ENCODE measurements around the gene NCAPG2. TPM values are rescaled to one million over a fixed set of nuclear protein-coding genes. Genes with fewer than 3 reads are reported as not detected.

Gene NCAPG2
- total RNA-seq (10 to 100 TPM in 1 of 5 experiments, 1 to 10 TPM in 4; 6.0 to 88.7 (median 8.8) TPM), polyA plus RNA-seq (1 to 10 TPM; 1.3 to 2.4 TPM), total RNA-seq (12.9 reads per million, percentile 41 among the genes with 10 or more reads in this experiment)

- H3K36me3 Mint-ChIP-seq: peaks cover 0 to 31% (median 0%) of the 10 kb centered on the region in 5 donors
Measured at GRCh38 chr7:158704524-158705233, at the start of gene NCAPG2. NCAPG2 (minus strand) TSS chr7:158704804; CDS start chr7:158701899, 2,905 bp downstream.

DNA sequence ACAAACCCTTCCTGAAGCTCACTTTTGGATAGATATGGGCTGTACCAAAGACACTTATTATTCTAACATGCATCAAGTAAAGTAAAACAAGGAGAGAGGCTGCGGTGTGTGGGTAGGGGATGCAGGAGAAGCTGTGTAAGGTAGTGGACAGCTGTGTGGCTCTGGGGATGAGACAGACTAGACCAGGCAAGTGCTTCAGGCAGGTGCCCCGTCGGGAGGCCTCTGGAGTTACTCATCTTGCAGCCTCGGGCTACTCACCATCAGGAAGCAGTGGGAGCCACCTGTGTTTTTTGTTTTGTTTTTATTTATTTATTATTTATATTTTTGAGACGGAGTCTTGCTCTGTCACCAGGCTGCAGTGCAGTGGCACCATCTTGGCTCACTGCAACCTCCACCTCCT is 49.3 kb upstream of the NCAPG2 start:
- H3K4me1 ChIP-seq (ENCODE audit: control insufficient read depth in 2 of 2, insufficient read depth in 2 of 2, low read length in 2 of 2): no peaks in the 10 kb centered on the region
- H3K36me3 ChIP-seq (ENCODE audit: control insufficient read depth in 2 of 3, insufficient read depth in 3 of 3, low read length in 3 of 3): peaks cover 4 to 72% (median 11%) of the 10 kb centered on the region in 3 experiments
- Mint-ChIP-seq H3K4me1 (peaks cover 0 to 9% (median 0%) of the 10 kb centered on the region in 7 donors), H3K36me3 (peaks cover 5 to 52% (median 29%) of the 10 kb centered on the region in 5 donors), H3K9me3 (no peaks in the 10 kb centered on the region), H3K27me3 (no peaks in the 10 kb centered on the region), H3K4me3 (no peak overlapping the region), H3K27ac (peak overlapping the region in 3 of 9 donors; percentile 4 to 72 (median 67))
- H3K27me3 ChIP-seq (ENCODE audit: control insufficient read depth in 2 of 2, insufficient read depth in 2 of 2, low read length in 2 of 2): no peaks in the 10 kb centered on the region
- H3K27ac ChIP-seq (ENCODE audit: low read depth, low read length): no peak overlapping the region
- H3K9me3 ChIP-seq (ENCODE audit: control insufficient read depth in 2 of 3, low read length in 3 of 3): no peaks in the 10 kb centered on the region
- intact Hi-C loops (cut with micrococcal nuclease): loop anchor here in 1 of 2 donors (5.0 kb wide), 1 partner anchor 47 kb away; no protein-coding TSS in a partner anchor
- CTCF ChIA-PET: no interaction called here
- ATAC-seq (no peak), DNase-seq (no peak)
- H3K4me3 ChIP-seq (ENCODE audit: low read length): no peak overlapping the region
- POLR2A ChIA-PET: interaction anchor here (1.2 kb wide), 1 partner anchor 72 kb away, joined by 3 read pairs; no protein-coding TSS in a partner anchor

More at GRCh38 chr7:158704524-158705233, at the start of gene NCAPG2:
- H3K4me3 ChIP-seq (ENCODE audit: low read length): peak within 1 kb of the TSS; percentile 88
- H3K27me3 ChIP-seq (ENCODE audit: control insufficient read depth in 2 of 2, insufficient read depth in 2 of 2, low read length in 2 of 2): no peaks in the 10 kb centered on the region
- ChIA-PET CTCF (interaction anchor here (0.8 to 1.2 kb wide), 2 partner anchors 8 to 272 kb away, joined by 4 to 9 read pairs; no protein-coding TSS in a partner anchor), POLR2A (interaction anchor here (0.6 to 2.6 kb wide), 10 partner anchors 11 to 272 kb away, joined by 3 to 11 read pairs (median 4); partner anchors contain the start of gene ESYT2)
- DNase-seq (peak; percentile 94 to 98 (median 97)), ATAC-seq (peak; percentile 99)
- no peaks in the 10 kb centered on the region for H3K9me3 ChIP-seq (ENCODE audit: control insufficient read depth in 2 of 3, low read length in 3 of 3)
- no peaks in the 10 kb centered on the region for H3K36me3 ChIP-seq (ENCODE audit: control insufficient read depth in 2 of 3, insufficient read depth in 3 of 3, low read length in 3 of 3)
- H3K27ac ChIP-seq (ENCODE audit: low read depth, low read length): peak within 1 kb of the TSS; percentile 82
- Mint-ChIP-seq H3K4me1 (peaks cover 11 to 45% (median 15%) of the 10 kb centered on the region in 7 donors), H3K4me3 (peak within 1 kb of the TSS; percentile 66 to 88 (median 85)), H3K27ac (peak within 1 kb of the TSS; percentile 46 to 91 (median 81)), H3K27me3 (no peaks in the 10 kb centered on the region), H3K9me3 (peaks cover 0 to 5% (median 0%) of the 10 kb centered on the region in 11 donors)
- H3K4me1 ChIP-seq (ENCODE audit: control insufficient read depth in 2 of 2, insufficient read depth in 2 of 2, low read length in 2 of 2): peaks cover 12 to 15% of the 10 kb centered on the region in 2 donors
- intact Hi-C loops (cut with micrococcal nuclease): loop anchor here (1.0 to 10.0 kb wide), 9 partner anchors 8 to 1810 kb away; partner anchors contain the start of genes DYNC2I1 (in 2 of the 2), ESYT2 (in 2 of the 2) and LMBR1 (in 1 of the 2)

DNA sequence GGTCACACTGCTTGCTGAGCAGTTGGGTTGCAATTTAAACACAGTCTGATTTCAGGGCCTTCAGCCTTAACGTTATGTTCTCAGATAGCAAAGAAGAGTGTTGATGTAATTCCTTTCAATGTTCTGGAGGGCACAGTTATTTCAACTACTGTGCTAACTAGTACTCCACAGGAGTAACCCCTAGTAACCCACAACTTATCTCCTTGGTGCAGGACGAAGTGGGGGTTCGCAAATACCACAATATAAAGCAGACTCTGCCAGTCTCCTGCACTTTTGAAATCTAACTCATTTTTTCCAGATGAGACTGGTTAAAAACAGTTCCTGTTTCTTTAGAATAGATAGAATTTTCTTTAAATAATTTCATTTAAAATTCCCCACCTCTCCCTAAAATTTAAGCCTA is 47.1 kb upstream of the NCAPG2 start:
- peak overlapping the region in 4 of 9 donors; percentile 38 to 49 (median 46) for H3K27ac Mint-ChIP-seq
- H3K27me3 Mint-ChIP-seq: no peaks in the 10 kb centered on the region
- no peaks in the 10 kb centered on the region for H3K9me3 Mint-ChIP-seq
- intact Hi-C loops (cut with micrococcal nuclease): loop anchor here in 1 of 2 donors (5.0 kb wide), 1 partner anchor 44 kb away; no protein-coding TSS in a partner anchor
- no peak for ATAC-seq
- peaks cover 4 to 74% (median 5%) of the 10 kb centered on the region in 3 experiments for H3K36me3 ChIP-seq (ENCODE audit: control insufficient read depth in 2 of 3, insufficient read depth in 3 of 3, low read length in 3 of 3)
- no peaks in the 10 kb centered on the region for H3K9me3 ChIP-seq (ENCODE audit: control insufficient read depth in 2 of 3, low read length in 3 of 3)
- no peak overlapping the region for H3K4me3 ChIP-seq (ENCODE audit: low read length)
- H3K27ac ChIP-seq (ENCODE audit: low read depth, low read length): no peak overlapping the region
- H3K4me1 ChIP-seq (ENCODE audit: control insufficient read depth in 2 of 2, insufficient read depth in 2 of 2, low read length in 2 of 2): no peaks in the 10 kb centered on the region
- peaks cover 8 to 43% (median 22%) of the 10 kb centered on the region in 5 donors for H3K36me3 Mint-ChIP-seq
- H3K4me1 Mint-ChIP-seq: peaks cover 0 to 2% (median 0%) of the 10 kb centered on the region in 7 donors
- no peak for DNase-seq
- POLR2A ChIA-PET: no interaction called here
- CTCF ChIA-PET: interaction anchor here (1.0 kb wide), 1 partner anchor 8 kb away, joined by 4 read pairs; no protein-coding TSS in a partner anchor
- no peaks in the 10 kb centered on the region for H3K27me3 ChIP-seq (ENCODE audit: control insufficient read depth in 2 of 2, insufficient read depth in 2 of 2, low read length in 2 of 2)
- H3K4me3 Mint-ChIP-seq: no peak overlapping the region

GRCh38 chr7:158751199-158751598 is 46.6 kb upstream of the NCAPG2 start:
- ChIA-PET CTCF (interaction anchor here (1.0 kb wide), 1 partner anchor 9 kb away, joined by 4 read pairs; no protein-coding TSS in a partner anchor), POLR2A (no interaction called here)
- Mint-ChIP-seq H3K9me3 (no peaks in the 10 kb centered on the region), H3K27ac (peak overlapping the region in 2 of 9 donors; percentile 45 to 48), H3K4me1 (peaks cover 0 to 2% (median 0%) of the 10 kb centered on the region in 7 donors), H3K4me3 (no peak overlapping the region), H3K36me3 (peaks cover 8 to 41% (median 22%) of the 10 kb centered on the region in 5 donors), H3K27me3 (no peaks in the 10 kb centered on the region)
- DNase-seq (no peak), ATAC-seq (no peak)
- Histone ChIP-seq H3K27ac (ENCODE audit: low read depth, low read length) (no peak overlapping the region), H3K36me3 (ENCODE audit: control insufficient read depth in 2 of 3, insufficient read depth in 3 of 3, low read length in 3 of 3) (peaks cover 4 to 74% (median 5%) of the 10 kb centered on the region in 3 experiments), H3K27me3 (ENCODE audit: control insufficient read depth in 2 of 2, insufficient read depth in 2 of 2, low read length in 2 of 2) (no peaks in the 10 kb centered on the region), H3K9me3 (ENCODE audit: control insufficient read depth in 2 of 3, low read length in 3 of 3) (no peaks in the 10 kb centered on the region), H3K4me1 (ENCODE audit: control insufficient read depth in 2 of 2, insufficient read depth in 2 of 2, low read length in 2 of 2) (no peaks in the 10 kb centered on the region), H3K4me3 (ENCODE audit: low read length) (no peak overlapping the region)
- intact Hi-C loops (cut with micrococcal nuclease): loop anchor here in 1 of 2 donors (5.0 kb wide), 1 partner anchor 44 kb away; no protein-coding TSS in a partner anchor

- Histone ChIP-seq H3K27ac (ENCODE audit: low read depth, low read length) (no peak overlapping the region), H3K4me3 (ENCODE audit: low read length) (no peak overlapping the region), H3K4me1 (ENCODE audit: control insufficient read depth in 2 of 2, insufficient read depth in 2 of 2, low read length in 2 of 2) (no peaks in the 10 kb centered on the region), H3K9me3 (ENCODE audit: control insufficient read depth in 2 of 3, low read length in 3 of 3) (no peaks in the 10 kb centered on the region), H3K27me3 (ENCODE audit: control insufficient read depth in 2 of 2, insufficient read depth in 2 of 2, low read length in 2 of 2) (no peaks in the 10 kb centered on the region), H3K36me3 (ENCODE audit: control insufficient read depth in 2 of 3, insufficient read depth in 3 of 3, low read length in 3 of 3) (peaks cover 5 to 72% (median 8%) of the 10 kb centered on the region in 3 experiments)
- ATAC-seq: no peak
- intact Hi-C loops (cut with micrococcal nuclease): loop anchor here in 1 of 2 donors (5.0 kb wide), 1 partner anchor 43 kb away; no protein-coding TSS in a partner anchor
- no peak for DNase-seq
- ChIA-PET CTCF (interaction anchor here (1.0 kb wide), 1 partner anchor 9 kb away, joined by 4 read pairs; no protein-coding TSS in a partner anchor), POLR2A (interaction anchor here (0.8 kb wide), 1 partner anchor 79 kb away, joined by 3 read pairs; the partner anchor contains the start of gene ESYT2)
- Mint-ChIP-seq H3K4me3 (no peak overlapping the region), H3K27ac (peak overlapping the region in 2 of 9 donors; percentile 42 to 69), H3K27me3 (no peaks in the 10 kb centered on the region), H3K36me3 (peaks cover 8 to 43% (median 20%) of the 10 kb centered on the region in 5 donors), H3K9me3 (no peaks in the 10 kb centered on the region), H3K4me1 (peaks cover 0 to 2% (median 0%) of the 10 kb centered on the region in 7 donors)
Measured at GRCh38 chr7:158750702-158751101, 46.1 kb upstream of the NCAPG2 start.

DNA sequence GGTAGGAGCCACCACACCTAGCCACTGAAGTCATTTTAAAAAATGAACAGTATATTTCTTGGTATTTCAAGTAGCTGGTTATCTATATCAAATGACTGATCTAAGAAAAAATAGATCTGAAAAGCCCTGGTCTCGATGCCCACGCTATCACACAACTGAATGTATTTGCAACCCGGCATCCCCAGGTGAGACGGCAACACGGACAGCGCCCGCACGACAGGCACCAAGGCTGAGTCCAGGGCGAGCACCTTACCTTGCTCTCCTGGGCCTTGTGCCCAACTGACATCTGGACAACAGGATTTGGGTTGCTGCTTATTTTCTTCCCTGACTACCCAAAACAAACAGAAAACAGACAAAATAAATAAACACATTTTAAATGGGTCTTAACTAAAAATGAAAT is 44.8 kb upstream of the NCAPG2 start:
- peak overlapping the region in 5 of 9 donors; percentile 17 to 65 (median 36) for H3K27ac Mint-ChIP-seq
- no peaks in the 10 kb centered on the region for H3K27me3 Mint-ChIP-seq
- H3K4me1 Mint-ChIP-seq: peaks cover 0 to 2% (median 0%) of the 10 kb centered on the region in 7 donors
- H3K27ac ChIP-seq (ENCODE audit: low read depth, low read length): no peak overlapping the region
- no peak overlapping the region for H3K4me3 Mint-ChIP-seq
- no peak for ATAC-seq
- H3K4me3 ChIP-seq (ENCODE audit: low read length): no peak overlapping the region
- no peaks in the 10 kb centered on the region for H3K9me3 ChIP-seq (ENCODE audit: control insufficient read depth in 2 of 3, low read length in 3 of 3)
- CTCF ChIA-PET: no interaction called here
- no peaks in the 10 kb centered on the region for H3K4me1 ChIP-seq (ENCODE audit: control insufficient read depth in 2 of 2, insufficient read depth in 2 of 2, low read length in 2 of 2)
- no peaks in the 10 kb centered on the region for H3K27me3 ChIP-seq (ENCODE audit: control insufficient read depth in 2 of 2, insufficient read depth in 2 of 2, low read length in 2 of 2)
- H3K9me3 Mint-ChIP-seq: no peaks in the 10 kb centered on the region
- intact Hi-C loops (cut with micrococcal nuclease): no loop called here
- POLR2A ChIA-PET: no interaction called here
- no peak for DNase-seq
- peaks cover under 1 to 67% (median 10%) of the 10 kb centered on the region in 3 experiments for H3K36me3 ChIP-seq (ENCODE audit: control insufficient read depth in 2 of 3, insufficient read depth in 3 of 3, low read length in 3 of 3)
- peaks cover 8 to 36% (median 13%) of the 10 kb centered on the region in 5 donors for H3K36me3 Mint-ChIP-seq
